Activated CD4-positive, alpha-beta T cell treated with anti-CD3 and anti-CD28 coated beads, Interleukin-2, amount 50 U/mL, for 4 hours (primary cell): Measurements from ENCODE around the gene ZNF629.
"Not testable (repeated sequence)": the region's sequence is repeated elsewhere in the genome, so short reads cannot be mapped to it uniquely, and the experiment has no call there.

Experiments
- DNase-seq, 2 experiments: peaks; one replicate each; pipeline ENCODE4 v3.0.0-alpha.2; 2020

Gene ZNF629

GRCh38 chr16:30786936-30787612, at the start of gene ZNF629:
Gene ZNF629 (minus strand): TSS chr16:30787205. CDS start chr16:30784482, 2,723 bp downstream.
- no peak for DNase-seq

- DNase-seq, result no peak
Measured at GRCh38 chr16:30834130-30834740, 47.2 kb upstream of the ZNF629 start.

- DNase-seq, result no peak
Measured at GRCh38 chr16:30830072-30830417, 43.0 kb upstream of the ZNF629 start.

GRCh38 chr16:30829130-30830071, 42.4 kb upstream of the ZNF629 start:
- no peak for DNase-seq

- DNase-seq, result no peak
Measured at GRCh38 chr16:30821891-30822290, 34.9 kb upstream of the ZNF629 start.

- DNase-seq, result not testable (repeated sequence)
Measured at GRCh38 chr16:30821441-30821840, 34.4 kb upstream of the ZNF629 start.

- DNase-seq, result no peak
Measured at GRCh38 chr16:30820952-30821421, 34.0 kb upstream of the ZNF629 start.

GRCh38 chr16:30816769-30817168, 29.8 kb upstream of the ZNF629 start:
- DNase-seq, result no peak

- no peak for DNase-seq
Measured at GRCh38 chr16:30813821-30814189, 26.8 kb upstream of the ZNF629 start.

- DNase-seq, result not testable (repeated sequence)
Measured at GRCh38 chr16:30809675-30810074, 22.7 kb upstream of the ZNF629 start.

- DNase-seq, result not testable (repeated sequence)
Measured at GRCh38 chr16:30808890-30809426, 22.0 kb upstream of the ZNF629 start.

GRCh38 chr16:30808146-30808545, 21.1 kb upstream of the ZNF629 start:
- DNase-seq, result no peak

- DNase-seq, result peak; percentile 39 to 40
Measured at GRCh38 chr16:30805370-30806169, 18.6 kb upstream of the ZNF629 start.

GRCh38 chr16:30805056-30805369, 18.0 kb upstream of the ZNF629 start:
- no peak for DNase-seq

GRCh38 chr16:30802936-30803335, 15.9 kb upstream of the ZNF629 start:
- no peak for DNase-seq

- no peak for DNase-seq
Measured at GRCh38 chr16:30797670-30798309, 10.8 kb upstream of the ZNF629 start.

GRCh38 chr16:30794634-30795033, 7.6 kb upstream of the ZNF629 start:
- no peak for DNase-seq

- no peak for DNase-seq
Measured at GRCh38 chr16:30793508-30794069, 6.6 kb upstream of the ZNF629 start.

- DNase-seq, result no peak
Measured at GRCh38 chr16:30787613-30788378, 791 bp upstream of the ZNF629 start.

- DNase-seq, result no peak
Measured at GRCh38 chr16:30786115-30786935, 680 bp downstream of the ZNF629 start.
